K562 (cell line): ENCODE measurements around the gene TMEM127. TPM values are rescaled to one million over a fixed set of nuclear protein-coding genes. Genes with fewer than 3 reads are reported as not detected.

Experiments
- ATAC-seq: fragments of 200-7000 bp; cut with Tn5 transposase; 3 replicates; pipeline ENCODE4 v1.9.1; 2020; ENCODE audit warnings: moderate library complexity
- BruUV-seq: library from RNA; stranded (reverse); fragments of 400-500 nt; replicated peaks from 2 replicates; lab custom pipeline; 2021; lab: Mats Ljungman, UMichigan
- CTCF ChIA-PET: fragments of 300-600 bp; formaldehyde crosslinking; extraction: SDS; loops from one replicate; lab custom pipeline; 2021; ENCODE audit warnings: low intra/inter-chr PET ratio; lab: Yijun Ruan, JAX
- POLR2A ChIA-PET: fragments of 300-600, 350-650 bp; sonication (Branson Sonifier 250); formaldehyde crosslinking; extraction: SDS; loops from one replicate; lab custom pipeline; 2021; ENCODE audit warnings: antibody characterized with exemption, inconsistent platforms; lab: Yijun Ruan, JAX
- DNase-seq, 4 experiments: peaks; one replicate each; pipeline versions ENCODE4 v3.0.0 to v3.0.0-alpha.2; 2011 to 2018; ENCODE audit warnings: low spot score in 3 of 4, mixed read lengths in 3 of 4; ENCODE audit errors: extremely low read depth in 1 of 4
- FAIRE-seq: peaks from 2 replicates; lab custom pipeline; 2011; peaks lifted over from hg19 to GRCh38; lab: Jason Lieb, UNC
- H2AFZ ChIP-seq: 2 replicates; pipeline ENCODE4 v1.6.0; 2011; ENCODE audit warnings: low read depth, low read length, control low read depth, inconsistent platforms
- H3K27ac ChIP-seq: fragments of 200-600 bp; 3 replicates; pipeline ENCODE4 v1.8.0; 2011; ENCODE audit warnings: low read depth, mild to moderate bottlenecking, control low read depth, inconsistent platforms, low read length, moderate library complexity, mixed read lengths; ENCODE audit errors: extremely low read depth
- H3K27me3 ChIP-seq, 2 experiments: fragments of 300-600 bp in 1 of 2; 2 replicates in 1 of 2; 3 replicates in 1 of 2; pipeline versions ENCODE4 v1.6.0 to v1.8.0; 2011; ENCODE audit warnings: inconsistent platforms in 2 of 2, low read length in 2 of 2, mild to moderate bottlenecking in 1 of 2, mixed read lengths in 1 of 2, moderate library complexity in 1 of 2; ENCODE audit not compliant: control insufficient read depth in 2 of 2, insufficient read depth in 2 of 2
- H3K36me3 ChIP-seq: fragments of 300-600 bp; 3 replicates; pipeline ENCODE4 v1.8.0; 2011; ENCODE audit warnings: mild to moderate bottlenecking, low read length, inconsistent platforms; ENCODE audit not compliant: control insufficient read depth, insufficient read depth
- H3K4me1 ChIP-seq, 2 experiments: fragments of 200-600 bp in 1 of 2; replicated peaks in 1 of 2; 2 replicates in 1 of 2; 3 replicates in 1 of 2; pipeline versions ENCODE4 v1.5.1 to v1.8.0; 2011; ENCODE audit warnings: inconsistent platforms in 2 of 2, low read length in 2 of 2, mild to moderate bottlenecking in 1 of 2, mixed read lengths in 1 of 2, moderate library complexity in 1 of 2; ENCODE audit not compliant: control insufficient read depth in 2 of 2, insufficient read depth in 2 of 2
- H3K4me2 ChIP-seq: 2 replicates; pipeline ENCODE4 v1.6.1; 2011; ENCODE audit warnings: low read length, control low read depth, inconsistent platforms, mixed read lengths; ENCODE audit not compliant: insufficient read depth
- H3K4me3 ChIP-seq: fragments of 200-600 bp; sonication (generic), shearing (Covaris generic); 2 replicates; pipeline ENCODE4 v1.5.1; 2016; ENCODE audit warnings: control low read depth, inconsistent platforms
- H3K79me2 ChIP-seq: fragments of 200-600 bp; 3 replicates; pipeline ENCODE4 v1.8.0; 2011; ENCODE audit warnings: low read length, inconsistent platforms; ENCODE audit not compliant: control insufficient read depth, insufficient read depth
- H3K9ac ChIP-seq, 2 experiments: 2 replicates each; pipeline versions ENCODE4 v1.6.0 to v1.6.1; 2011; ENCODE audit warnings: low read depth in 2 of 2, low read length in 2 of 2, control low read depth in 1 of 2, inconsistent platforms in 1 of 2, mild to moderate bottlenecking in 1 of 2, mixed read lengths in 1 of 2; ENCODE audit not compliant: insufficient read depth in 1 of 2
- H3K9me1 ChIP-seq: one replicate; pipeline ENCODE4 v1.6.0; 2011; ENCODE audit warnings: inconsistent platforms, mild to moderate bottlenecking, low read length, moderate library complexity; ENCODE audit not compliant: control insufficient read depth, insufficient read depth
- H3K9me3 ChIP-seq: replicated peaks from 2 replicates; pipeline ENCODE4 v1.5.1; 2011; ENCODE audit warnings: low read depth, low read length, inconsistent platforms; ENCODE audit not compliant: control insufficient read depth, insufficient read depth
- H4K20me1 ChIP-seq: replicated peaks from 2 replicates; pipeline ENCODE4 v1.6.1; 2011; ENCODE audit warnings: low read length, inconsistent platforms, mixed read lengths; ENCODE audit not compliant: control insufficient read depth, insufficient read depth
- CBFA2T3 ChIP-seq: fragments of 450-650 bp; IDR thresholded peaks from 2 replicates; pipeline ENCODE4 v1.6.1; 2017
- CHCHD3 ChIP-seq: fragments of 250-450 bp; sonication (Bioruptor Pico); IDR thresholded peaks from 2 replicates; pipeline ENCODE4 v2.1.2; 2022; ENCODE audit warnings: mild to moderate bottlenecking
- HLTF ChIP-seq: fragments of 450-650 bp; IDR thresholded peaks from 2 replicates; pipeline ENCODE4 v1.6.1; 2016
- IRF2 ChIP-seq: sonication (generic); formaldehyde crosslinking; IDR thresholded peaks from 2 replicates; pipeline ENCODE4 v1.8.1; 2022; ENCODE audit warnings: mild to moderate bottlenecking, missing genetic modification reagents
- MLLT1 ChIP-seq, 2 experiments: fragments of 450-650 bp; IDR thresholded peaks; 2 replicates each; pipeline ENCODE4 v1.6.1; 2016
- NKRF ChIP-seq: fragments of 450-650 bp; IDR thresholded peaks from 2 replicates; pipeline ENCODE4 v1.6.1; 2016; ENCODE audit warnings: borderline replicate concordance
- PCBP1 ChIP-seq: fragments of 200-400 bp; formaldehyde crosslinking; IDR thresholded peaks from 2 replicates; pipeline ENCODE4 v1.6.1; 2018; ENCODE audit warnings: mild to moderate bottlenecking, low read depth, low read length; ENCODE audit not compliant: poor library complexity, severe bottlenecking
- PHB ChIP-seq: fragments of 250-450 bp; sonication (Bioruptor Pico); IDR thresholded peaks from 2 replicates; pipeline ENCODE4 v1.5.0; 2021
- RBBP5 ChIP-seq: fragments of 200-600 bp; sonication (generic); IDR thresholded peaks from 2 replicates; pipeline ENCODE4 v1.6.1; 2012; ENCODE audit warnings: borderline replicate concordance, mild to moderate bottlenecking, low read length, control low read depth, inconsistent platforms; ENCODE audit not compliant: insufficient read depth, poor library complexity, severe bottlenecking
- RFX5 ChIP-seq: IDR thresholded peaks from 2 replicates; pipeline ENCODE4 v1.6.1; 2011; ENCODE audit warnings: low read depth, mild to moderate bottlenecking, improper control_type of control experiment, low read length
- SIN3B ChIP-seq: fragments of 450-650 bp; IDR thresholded peaks from 2 replicates; pipeline ENCODE4 v1.6.1; 2017; ENCODE audit warnings: low read depth, mild to moderate bottlenecking, moderate library complexity
- SMAD2 ChIP-seq: fragments of 150-350 bp; IDR thresholded peaks from 2 replicates; pipeline ENCODE4 v1.6.1; 2014; ENCODE audit warnings: low read depth, mild to moderate bottlenecking, low read length
- TOE1 ChIP-seq, 2 experiments: fragments of 450-650 bp in 1 of 2; sonication (generic) in 1 of 2; formaldehyde crosslinking in 1 of 2; IDR thresholded peaks; 2 replicates each; pipeline versions ENCODE4 v1.7.1 to v1.8.0; 2016 to 2022; ENCODE audit warnings: borderline replicate concordance in 2 of 2, mild to moderate bottlenecking in 2 of 2, antibody characterized with exemption in 1 of 2, inconsistent platforms in 1 of 2, low read depth in 1 of 2, missing genetic modification reagents in 1 of 2, moderate library complexity in 1 of 2
- ZBTB7A ChIP-seq: IDR thresholded peaks from 2 replicates; pipeline ENCODE4 v1.6.1; 2011; ENCODE audit warnings: low read depth, mild to moderate bottlenecking, low read length, moderate library complexity, borderline replicate concordance; ENCODE audit not compliant: control insufficient read depth
- ZZZ3 ChIP-seq: fragments of 450-650 bp; IDR thresholded peaks from 2 replicates; pipeline ENCODE4 v1.6.1; 2016; ENCODE audit warnings: antibody characterized with exemption, mild to moderate bottlenecking, moderate library complexity
- WGBS: fragments of 100-300 bp; shearing (Covaris generic); methylation state at CpG from one replicate; pipeline ENCODE4 v1.1.6; 2016; ENCODE audit warnings: low coverage, mixed read lengths; ENCODE audit not compliant: insufficient coverage; ENCODE audit errors: missing lambda C conversion rate; 5-methylcytosine and 5-hydroxymethylcytosine counted together
- in situ Hi-C: fragments of 300-500 bp; cut with MboI; formaldehyde crosslinking; loops from 4 replicates; pipeline ENCODE4 v1.15.0; 2018; ENCODE audit warnings: inconsistent platforms, mixed read lengths
- intact Hi-C: fragments of 100-400 bp; cut with micrococcal nuclease; formaldehyde crosslinking; loops from 2 replicates; pipeline ENCODE4 v1.14.2; 2022
- polyA plus RNA-seq, 8 experiments: library from polyadenylated mRNA; depleted of rRNA in 4 of 8; stranded (reverse) in 5 of 8; unstranded in 3 of 8; fragments of >200 nt; fragmentation: Nextera tagmentation in 2 of 8; fragmentation: Illumina TruSeq in 1 of 8; extraction: Ambion mirVana in 2 of 8; extraction: Trizol in 1 of 8; gene quantifications; 2 replicates each; pipeline versions ENCODE4 v1.2.1 to v1.2.3, GENCODE V29; 2011 to 2014; ENCODE audit warnings: inconsistent platforms in 1 of 8, missing spikeins in 1 of 8
- total RNA-seq, 7 experiments: library from RNA; depleted of rRNA in 6 of 7; stranded (reverse); fragments of >200 nt in 6 of 7; fragmentation: Illumina TruSeq in 2 of 7; extraction: Trizol in 2 of 7; gene quantifications; 2 replicates each; pipeline versions ENCODE4 v1.2.1 to v1.2.3, GENCODE V29; 2011 to 2021; ENCODE audit warnings: low replicate concordance in 1 of 7
- TF ChIP-seq, protein P1 (sequence below), 3 experiments: IDR thresholded peaks in 2 of 3; conservative IDR thresholded peaks in 1 of 3; 2 replicates each; pipeline ENCODE4 v1.5.1; 2011 to 2012; ENCODE audit warnings: low read length in 3 of 3, mild to moderate bottlenecking in 3 of 3, control low read depth in 2 of 3, improper control_type of control experiment in 1 of 3, inconsistent platforms in 1 of 3, low read depth in 1 of 3, mixed read lengths in 1 of 3, moderate library complexity in 1 of 3; ENCODE audit not compliant: insufficient read depth in 2 of 3

The TMEM127 gene
- total and polyA plus RNA-seq, 9 of the 15 experiments (the other 6 are each of a cell fraction or from before 2014, with no cell fraction given), result 1.7 to 20.0 (median 9.9) TPM

DNA sequence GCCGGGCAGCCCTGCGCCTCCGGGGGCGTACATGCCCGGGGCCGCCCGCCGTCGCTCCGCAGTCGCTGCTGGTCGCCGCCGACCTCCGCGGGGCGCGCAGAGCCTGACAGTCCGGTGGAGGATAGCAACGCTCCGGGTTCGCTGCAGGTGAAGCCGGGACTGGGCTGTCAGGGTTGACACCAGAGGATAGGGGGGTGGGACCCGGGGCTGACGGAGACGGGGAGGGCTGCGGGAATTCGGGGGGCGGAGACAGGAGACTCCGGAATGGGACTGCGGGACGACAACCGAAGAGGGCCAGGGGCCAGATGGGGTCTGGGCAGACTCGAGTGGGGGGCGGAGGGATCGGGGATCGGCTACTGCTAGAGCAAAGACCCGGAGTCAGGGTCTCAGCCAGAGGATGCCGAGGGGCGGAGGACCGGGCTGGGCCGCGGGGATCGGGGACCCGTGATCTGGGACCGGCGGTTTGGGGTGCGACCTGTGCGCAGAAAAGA, 403 bp downstream of the TMEM127 start:
- H3K27me3 ChIP-seq, result no peaks in the 10 kb centered on the region
- H3K79me2 ChIP-seq, result peaks cover 50% of the 10 kb centered on the region
- POLR2A ChIA-PET, result interaction anchor here (0.7 to 1.0 kb wide), 2 partner anchors 16 to 37 kb away, joined by 3 read pairs; no protein-coding TSS in a partner anchor
- intact Hi-C loops (loop anchor here (10.0 kb wide), 1 partner anchor 239 kb away; the partner anchor contains the start of gene NEURL3), in situ Hi-C loops (no loop called here)
- H3K4me2 ChIP-seq, result peak overlapping the region; percentile 88
- peak overlapping the region; percentile 86 to 99 for H3K9ac ChIP-seq
- CTCF ChIA-PET, result no interaction called here
- H3K4me1 ChIP-seq, result peaks cover 27 to 33% of the 10 kb centered on the region in 2 experiments
- H3K27ac ChIP-seq, result peak overlapping the region; percentile 78
- peak; percentile 19 for ATAC-seq
- no TSS peak for BruUV-seq
- H4K20me1 ChIP-seq, result 0 out of 2 replicates have a peak, but pooled peaks cover 16% of the 10 kb centered on the region
- H3K36me3 ChIP-seq, result peaks cover 50% of the 10 kb centered on the region
- DNase-seq, result peak; percentile 34 to 80 (median 66)
- WGBS, result 0% methylated on average over 20 of the region's 49 CpGs
- H3K9me3 ChIP-seq, result no peaks in the 10 kb centered on the region
- peak overlapping the region; percentile 84 for H3K4me3 ChIP-seq
- H3K9me1 ChIP-seq, result no peaks in the 10 kb centered on the region
- peak overlapping the region; percentile 95 for H2AFZ ChIP-seq
- no peak for FAIRE-seq
- TF ChIP-seq SIN3B, result 0 out of 2 replicates have a peak, but pooled peaks have one; percentile 26
- TF ChIP-seq CHCHD3 (CRISPR knock-in tag), result no peak
- no peak for TF ChIP-seq PCBP1
- no peak for TF ChIP-seq CBFA2T3
- TF ChIP-seq ZBTB7A, result peak; percentile 45; the same call in 1 of the 2 replicates
- TF ChIP-seq MLLT1 (IDR thresholded peaks at IDR 0.05), result 0 out of 4 replicates have a peak, but pooled peaks of 1 of the 2 experiments have one; percentile 24
- TF ChIP-seq ZZZ3, result no peak
- no peak for TF ChIP-seq SMAD2
- 0 out of 2 replicates have a peak, but pooled peaks have one; percentile 20 for TF ChIP-seq HLTF
- TF ChIP-seq NKRF, result peak; percentile 69
- 0 out of 2 replicates have a peak, but pooled peaks have one; percentile 57 for TF ChIP-seq PHB (CRISPR knock-in tag)
- TF ChIP-seq, protein P1, sequence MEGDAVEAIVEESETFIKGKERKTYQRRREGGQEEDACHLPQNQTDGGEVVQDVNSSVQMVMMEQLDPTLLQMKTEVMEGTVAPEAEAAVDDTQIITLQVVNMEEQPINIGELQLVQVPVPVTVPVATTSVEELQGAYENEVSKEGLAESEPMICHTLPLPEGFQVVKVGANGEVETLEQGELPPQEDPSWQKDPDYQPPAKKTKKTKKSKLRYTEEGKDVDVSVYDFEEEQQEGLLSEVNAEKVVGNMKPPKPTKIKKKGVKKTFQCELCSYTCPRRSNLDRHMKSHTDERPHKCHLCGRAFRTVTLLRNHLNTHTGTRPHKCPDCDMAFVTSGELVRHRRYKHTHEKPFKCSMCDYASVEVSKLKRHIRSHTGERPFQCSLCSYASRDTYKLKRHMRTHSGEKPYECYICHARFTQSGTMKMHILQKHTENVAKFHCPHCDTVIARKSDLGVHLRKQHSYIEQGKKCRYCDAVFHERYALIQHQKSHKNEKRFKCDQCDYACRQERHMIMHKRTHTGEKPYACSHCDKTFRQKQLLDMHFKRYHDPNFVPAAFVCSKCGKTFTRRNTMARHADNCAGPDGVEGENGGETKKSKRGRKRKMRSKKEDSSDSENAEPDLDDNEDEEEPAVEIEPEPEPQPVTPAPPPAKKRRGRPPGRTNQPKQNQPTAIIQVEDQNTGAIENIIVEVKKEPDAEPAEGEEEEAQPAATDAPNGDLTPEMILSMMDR (IDR thresholded peaks at IDR 0.05 in 2 of 3, conservative IDR thresholded peaks at IDR 0.05 in 1 of 3; ENCODE audit: insufficient read depth in 2 of 3, low read depth in 1 of 3, low read length in 3 of 3), result 0 out of 6 replicates have a peak, but pooled peaks of 1 of the 3 experiments have one; percentile 2
- peak; percentile 73 for TF ChIP-seq RBBP5
- TF ChIP-seq IRF2 (CRISPR knock-in tag), result no peak
- no peak for TF ChIP-seq RFX5
- 0 out of 2 replicates have a peak, but pooled peaks have one; percentile 69 for TF ChIP-seq TOE1 (IDR thresholded peaks at IDR 0.05; ENCODE audit: borderline replicate concordance)
- no peak for TF ChIP-seq TOE1 (CRISPR knock-in tag; IDR thresholded peaks at IDR 0.05; ENCODE audit: borderline replicate concordance, low read depth)
